T-helper 22 cell (primary cell): ENCODE measurements around the gene ISG20.

Experiments
- DNase-seq: peaks from one replicate; pipeline ENCODE4 v3.0.0-alpha.2; 2020; ENCODE audit warnings: low read depth

Gene ISG20

DNA sequence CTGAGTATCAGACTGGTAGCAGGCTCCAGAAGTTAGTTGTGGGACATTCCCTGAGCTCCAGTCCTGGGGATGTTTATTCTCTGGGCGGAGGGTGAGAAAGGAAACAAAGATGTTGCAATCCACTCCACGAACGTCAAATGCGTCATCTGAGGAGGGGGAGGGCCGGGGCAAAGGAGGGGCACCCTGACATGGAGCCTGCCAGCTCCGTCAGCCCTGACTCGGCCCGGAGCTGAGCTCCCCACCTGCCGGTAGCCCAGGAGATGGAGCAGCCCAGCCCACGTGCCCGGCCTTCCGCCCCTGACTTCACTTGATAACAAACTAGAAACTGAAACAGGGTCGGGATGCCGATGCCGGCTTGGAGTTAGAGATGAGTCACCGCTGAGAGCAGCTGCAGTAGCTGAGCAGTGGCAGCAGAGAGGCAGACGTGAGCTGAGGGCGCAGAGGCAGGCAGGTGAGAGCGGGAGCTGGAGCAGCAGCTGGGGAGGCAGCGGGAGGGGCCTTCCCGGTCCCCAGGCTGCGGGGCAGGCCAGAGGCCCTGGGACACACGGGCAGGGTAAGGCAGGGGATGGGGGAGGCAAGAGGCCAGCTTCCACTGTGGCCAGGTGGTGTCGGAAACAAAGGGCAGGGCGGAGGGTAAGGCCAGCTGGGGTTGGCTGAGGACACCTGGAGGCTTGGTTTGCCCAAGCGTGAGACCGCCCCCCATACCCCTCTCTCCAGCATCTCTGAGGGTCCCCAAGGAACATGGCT is at the start of gene ISG20:
Gene ISG20, plus strand, starts transcription at position 391 of the 747 bp plus-strand sequence. Its CDS starts 351 bp downstream, at position 742.
- DNase-seq, result peak; percentile 99

DNA sequence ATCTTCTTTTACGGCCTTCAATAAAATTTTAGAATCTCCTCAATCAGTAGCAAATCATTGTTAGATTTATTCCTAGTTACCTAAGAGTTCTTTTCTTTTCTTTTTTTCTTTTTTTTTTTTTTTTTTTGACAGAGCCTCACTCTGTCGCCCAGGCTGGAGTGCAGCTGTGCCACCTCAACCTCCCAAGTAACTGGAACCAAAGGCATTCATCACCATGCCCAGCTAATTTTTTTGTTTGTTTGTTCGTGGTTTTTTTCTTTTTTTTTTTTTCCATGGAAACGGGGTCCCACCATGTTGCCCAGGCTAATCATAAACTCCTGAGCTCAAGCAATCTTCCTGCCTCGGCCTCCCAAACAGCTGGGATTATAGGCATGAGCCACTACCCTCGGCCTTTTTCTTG is 48.1 kb upstream of the ISG20 start:
- no peak for DNase-seq

DNA sequence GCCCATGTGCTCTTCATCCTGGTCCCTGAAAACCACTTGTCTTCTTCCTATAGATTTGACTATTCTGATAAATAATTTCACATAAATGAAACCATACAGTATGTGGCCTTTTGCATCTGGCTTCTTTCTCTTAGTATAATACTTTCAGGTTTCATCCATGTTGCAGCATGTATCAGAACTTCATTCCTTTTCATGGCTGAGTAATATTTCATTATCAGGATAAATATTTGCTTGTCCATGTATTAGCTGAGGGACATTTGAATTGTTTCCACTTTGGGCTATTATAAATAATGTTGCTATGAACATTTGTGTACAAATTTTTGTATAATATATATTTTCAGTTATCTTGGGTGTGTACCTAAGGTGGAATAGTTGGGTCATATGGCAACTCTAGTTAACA is 47.4 kb upstream of the ISG20 start:
- DNase-seq, result no peak

DNA sequence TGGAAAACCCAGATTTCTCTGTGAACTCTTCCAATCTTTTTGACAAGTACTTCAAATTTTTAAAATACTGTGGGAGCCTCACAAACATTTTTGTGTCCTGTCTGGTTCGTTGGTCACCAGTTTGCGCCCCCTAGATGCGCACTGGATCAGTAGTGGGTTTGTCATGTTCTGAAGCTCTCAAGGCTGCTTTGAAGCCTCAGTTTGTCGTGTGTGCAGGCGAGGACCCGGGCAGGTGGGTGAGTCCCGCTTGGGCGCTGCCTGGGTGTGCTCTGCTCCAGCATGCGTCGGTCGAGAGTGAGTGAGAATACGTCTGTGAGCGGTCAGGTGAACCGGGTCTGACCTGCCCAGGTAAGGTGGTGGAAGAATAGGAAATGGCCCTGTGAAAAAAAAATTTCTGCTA is 34.9 kb upstream of the ISG20 start:
- no peak for DNase-seq

DNA sequence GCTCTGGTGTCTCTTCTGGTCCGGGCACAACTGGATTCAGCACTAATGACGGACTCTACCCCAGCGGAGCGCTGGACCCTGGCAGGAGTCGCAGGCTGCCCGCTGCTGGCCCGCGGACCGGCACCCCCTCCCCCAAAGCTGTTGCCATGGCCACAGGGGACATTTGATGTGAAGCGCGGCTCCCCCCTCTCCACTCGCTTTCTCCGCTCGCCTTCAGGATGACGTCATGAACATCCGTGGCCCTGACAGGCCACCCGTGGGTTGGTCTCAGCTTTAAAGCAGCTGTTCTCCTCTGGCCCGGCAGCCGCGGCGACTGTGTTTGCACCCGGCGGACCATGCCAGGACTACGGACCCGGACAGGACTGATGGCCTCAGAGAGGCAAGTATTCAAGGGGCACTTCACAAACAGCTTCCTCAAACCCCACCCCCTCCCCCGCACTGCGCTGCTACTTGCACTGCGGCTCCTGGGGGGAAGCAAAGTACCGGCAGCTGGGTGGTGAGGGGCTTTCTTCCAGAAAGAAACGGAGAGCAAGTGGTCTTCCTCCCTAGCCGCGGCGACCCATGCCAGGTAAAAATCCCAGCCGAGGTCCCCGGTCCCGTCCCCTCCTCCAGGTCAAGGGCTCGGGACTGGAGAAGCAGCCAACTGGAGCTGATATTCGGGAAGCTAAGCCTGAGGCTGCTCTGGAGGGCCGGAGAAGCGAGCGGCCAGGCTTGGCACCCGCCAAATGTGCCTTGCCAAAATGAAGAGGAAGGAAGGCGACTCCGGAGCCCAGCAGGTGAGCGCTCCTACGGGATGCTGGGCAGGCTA is 34.2 kb upstream of the ISG20 start:
- no peak for DNase-seq

DNA sequence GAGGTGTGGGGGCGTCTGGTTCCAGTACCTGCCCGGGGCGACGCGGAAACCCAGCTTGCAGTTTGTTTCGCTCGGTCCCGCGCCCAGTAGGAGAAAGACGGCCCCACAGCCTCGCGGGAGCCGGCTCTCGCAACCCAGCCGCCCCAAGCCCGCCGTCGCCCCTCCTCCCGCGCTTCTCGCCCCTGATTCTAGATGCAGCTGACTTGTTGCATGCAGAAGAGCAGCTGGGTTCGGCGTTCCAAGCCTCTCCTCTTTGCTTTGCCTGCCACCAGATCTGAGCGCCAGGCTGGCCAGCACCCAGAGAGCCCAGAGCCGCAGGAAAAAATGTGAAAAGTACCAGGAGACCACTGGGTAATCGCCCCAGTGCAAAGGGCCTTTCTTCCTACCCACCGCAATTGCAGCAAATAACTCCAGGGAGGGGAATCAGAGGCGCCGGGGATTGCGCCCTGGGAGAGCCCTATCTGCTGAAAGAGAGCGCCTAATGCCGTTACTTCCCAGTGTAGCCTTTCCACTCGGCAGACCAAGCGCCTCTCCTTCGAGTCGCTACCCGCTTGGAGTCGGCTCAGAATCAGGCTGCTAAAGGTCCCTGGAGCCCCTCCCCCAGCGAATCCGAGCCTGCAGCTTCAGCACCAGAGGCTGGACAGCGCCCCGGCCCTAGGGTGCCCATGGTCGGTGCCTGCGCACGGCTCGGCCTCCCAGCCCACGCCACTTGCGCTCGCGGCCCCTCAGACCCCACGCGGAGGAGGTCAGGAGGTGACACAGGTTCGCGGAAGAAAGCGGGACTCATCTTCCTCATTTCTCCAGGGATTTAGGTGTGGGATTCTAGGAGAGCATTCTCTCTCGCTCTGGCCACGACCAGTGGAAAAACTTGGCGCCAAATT is 33.4 kb upstream of the ISG20 start:
- no peak for DNase-seq

DNA sequence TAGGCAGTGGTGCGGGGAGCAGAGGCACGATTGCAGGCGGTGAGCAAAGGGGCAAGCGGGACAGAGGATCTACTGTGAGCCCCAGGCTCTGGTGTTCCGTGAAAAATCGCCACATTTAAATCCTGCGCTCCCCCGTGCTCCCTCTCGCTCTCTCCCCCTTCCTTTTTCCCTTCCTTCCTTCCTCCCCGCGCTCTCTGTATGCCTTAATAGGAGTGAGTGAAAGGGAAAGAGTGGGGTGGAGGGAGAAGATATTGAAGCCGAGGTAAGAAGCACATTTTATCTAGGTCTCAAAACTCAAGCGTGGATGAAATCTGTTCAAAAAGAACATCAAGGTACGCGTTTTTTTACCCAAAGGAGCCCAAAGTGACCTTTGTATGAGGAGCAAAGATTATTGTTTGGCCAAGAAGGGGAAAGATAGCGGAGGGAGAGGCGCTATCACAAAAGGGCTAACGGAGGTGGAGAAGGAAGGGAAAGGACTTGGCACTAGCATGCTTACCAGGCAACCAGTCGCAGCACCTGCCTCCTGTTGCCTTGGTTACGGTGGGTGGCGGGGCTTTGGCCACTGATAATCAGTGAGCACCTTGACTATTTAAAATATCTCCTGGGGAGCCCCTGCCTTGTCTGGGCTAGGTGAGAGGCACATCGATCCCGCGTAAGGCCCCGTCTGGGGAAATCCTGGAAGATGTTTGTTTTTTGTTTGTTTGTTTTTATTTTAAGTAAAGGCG is 32.6 kb upstream of the ISG20 start:
- DNase-seq, result no peak

DNA sequence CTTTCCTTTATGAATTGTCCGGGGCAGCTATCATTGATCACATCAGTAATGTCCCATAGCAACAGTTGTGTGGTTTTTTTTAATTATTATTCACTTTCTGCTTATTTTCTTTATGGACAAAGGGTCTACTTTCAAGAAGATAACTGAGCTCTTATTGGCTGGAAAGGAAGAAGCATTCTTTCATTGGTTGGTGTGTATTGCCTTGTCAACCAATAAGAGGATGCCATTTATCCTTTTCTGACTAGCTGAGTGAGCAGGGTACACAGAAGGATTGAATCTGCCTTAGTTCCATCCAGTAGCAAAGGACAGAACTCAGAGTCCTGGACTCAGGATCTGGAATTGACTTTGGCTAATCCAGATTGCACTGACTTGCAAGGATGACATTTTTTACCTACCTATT is 30.9 kb upstream of the ISG20 start:
- no peak for DNase-seq

DNA sequence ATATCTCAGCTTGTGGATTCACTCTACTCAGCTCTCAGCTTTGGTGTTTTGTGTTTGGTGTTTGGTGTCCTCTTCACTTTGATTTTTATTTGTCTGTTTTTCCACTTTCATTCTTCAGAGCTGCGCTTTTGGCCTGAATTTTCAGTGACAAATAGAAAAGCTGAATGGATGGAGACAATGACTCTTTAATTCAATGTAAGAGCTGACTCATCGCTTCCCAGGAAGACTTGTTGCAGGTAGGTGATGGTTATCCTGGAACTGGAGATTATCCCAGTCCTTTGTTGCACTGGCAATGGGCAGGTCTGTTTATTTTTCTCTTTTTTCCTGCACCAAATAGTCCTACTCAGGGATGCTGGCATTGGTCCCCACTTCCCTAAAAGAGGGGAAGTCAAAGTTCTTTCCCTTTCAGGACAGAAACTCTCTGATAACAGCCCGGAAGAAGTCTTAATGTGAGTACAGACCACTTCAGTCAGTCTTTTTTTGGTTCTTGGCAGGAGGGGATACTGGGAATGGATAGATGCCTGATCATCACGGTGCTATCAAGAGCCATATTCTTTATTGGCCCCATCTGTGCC is 30.1 kb upstream of the ISG20 start:
- no peak for DNase-seq

DNA sequence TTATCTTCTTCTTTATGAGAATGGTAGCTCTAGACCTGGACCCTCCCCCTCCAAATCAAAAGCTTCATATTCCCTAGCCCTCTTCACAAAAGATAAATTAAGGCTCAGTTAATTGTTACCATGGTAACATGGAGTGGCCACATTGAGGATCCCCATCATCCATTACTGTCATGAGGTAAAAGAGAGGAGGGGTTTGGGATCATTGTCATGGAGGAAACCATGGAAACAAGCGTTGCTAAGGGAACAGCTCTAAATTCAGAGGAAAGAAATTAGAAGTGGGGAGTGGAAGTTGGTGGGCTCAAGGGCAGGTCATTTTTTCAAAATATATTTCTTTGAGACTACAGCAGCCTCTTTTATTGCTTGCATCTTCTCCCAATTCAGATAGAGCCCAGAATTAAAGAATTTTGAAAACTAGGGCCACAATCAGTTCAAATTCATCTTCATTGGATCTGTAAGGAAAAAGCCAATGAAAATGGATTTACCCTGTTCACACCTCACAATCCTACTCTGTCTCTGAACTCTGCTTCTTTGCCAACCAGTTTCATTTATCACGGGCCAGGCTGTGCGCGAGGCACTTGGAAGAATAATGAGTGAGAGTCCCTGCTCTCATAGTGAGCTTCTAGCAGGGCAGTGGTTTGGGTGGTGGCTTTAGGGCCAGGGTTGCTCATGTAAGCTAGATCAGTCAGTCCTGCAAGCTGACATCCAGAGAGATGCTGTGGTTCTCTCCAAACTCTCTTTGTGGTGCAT is 29.3 kb upstream of the ISG20 start:
- no peak for DNase-seq

DNA sequence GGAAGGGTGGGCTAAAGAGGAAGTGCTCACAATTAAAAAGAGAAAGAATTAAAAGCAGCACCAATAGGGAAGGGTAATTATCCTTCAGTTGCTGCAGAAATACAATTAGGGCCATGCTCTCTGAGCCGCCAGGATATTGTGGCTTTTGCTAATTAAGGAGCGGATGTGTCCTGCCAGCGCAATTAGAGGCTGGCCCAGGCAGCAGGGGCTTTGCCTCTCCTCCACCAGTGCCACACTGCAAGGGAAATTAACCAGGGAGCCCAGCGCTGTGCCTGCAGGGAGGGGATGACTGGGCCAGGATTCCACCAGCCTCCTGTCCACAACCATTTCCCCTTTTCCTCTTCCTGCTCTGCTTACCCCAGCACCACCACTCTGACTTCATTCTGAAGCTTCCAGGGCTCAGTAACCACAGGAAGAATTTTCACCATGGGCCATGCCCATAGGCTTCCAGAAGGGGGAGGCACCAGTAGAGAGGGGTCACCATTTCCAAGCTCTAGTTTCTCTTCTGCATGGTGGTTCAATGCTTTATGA is 28.1 kb upstream of the ISG20 start:
- DNase-seq, result no peak

DNA sequence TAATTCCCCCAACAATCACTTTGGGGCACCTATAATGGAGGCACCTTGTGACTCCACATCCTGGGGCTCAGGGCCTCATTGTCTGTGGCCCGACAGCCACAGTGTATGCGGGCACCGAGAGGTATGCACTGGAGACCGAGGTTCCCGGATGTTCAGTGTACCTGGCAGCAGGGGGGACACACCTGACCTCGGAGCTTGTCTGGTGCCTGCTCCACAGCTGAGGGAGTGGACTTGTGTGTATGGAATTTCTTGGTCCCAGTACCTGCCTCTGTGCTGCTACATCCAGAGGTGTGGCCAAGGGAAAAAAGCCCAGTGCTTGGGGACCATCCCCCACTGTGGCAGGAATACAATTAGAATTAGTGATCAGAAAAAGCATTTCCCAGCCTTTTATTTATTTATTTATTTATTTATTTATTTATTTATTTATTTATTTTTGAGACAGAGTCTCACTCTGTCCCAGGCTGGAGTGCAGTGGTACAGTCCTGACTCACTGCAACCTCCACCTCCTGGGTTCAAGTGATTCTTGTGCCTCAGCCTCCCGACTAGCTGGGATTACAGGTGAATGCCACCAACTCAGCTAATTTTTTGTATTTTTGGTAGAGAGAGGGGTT is 26.5 kb upstream of the ISG20 start:
- DNase-seq, result no peak

DNA sequence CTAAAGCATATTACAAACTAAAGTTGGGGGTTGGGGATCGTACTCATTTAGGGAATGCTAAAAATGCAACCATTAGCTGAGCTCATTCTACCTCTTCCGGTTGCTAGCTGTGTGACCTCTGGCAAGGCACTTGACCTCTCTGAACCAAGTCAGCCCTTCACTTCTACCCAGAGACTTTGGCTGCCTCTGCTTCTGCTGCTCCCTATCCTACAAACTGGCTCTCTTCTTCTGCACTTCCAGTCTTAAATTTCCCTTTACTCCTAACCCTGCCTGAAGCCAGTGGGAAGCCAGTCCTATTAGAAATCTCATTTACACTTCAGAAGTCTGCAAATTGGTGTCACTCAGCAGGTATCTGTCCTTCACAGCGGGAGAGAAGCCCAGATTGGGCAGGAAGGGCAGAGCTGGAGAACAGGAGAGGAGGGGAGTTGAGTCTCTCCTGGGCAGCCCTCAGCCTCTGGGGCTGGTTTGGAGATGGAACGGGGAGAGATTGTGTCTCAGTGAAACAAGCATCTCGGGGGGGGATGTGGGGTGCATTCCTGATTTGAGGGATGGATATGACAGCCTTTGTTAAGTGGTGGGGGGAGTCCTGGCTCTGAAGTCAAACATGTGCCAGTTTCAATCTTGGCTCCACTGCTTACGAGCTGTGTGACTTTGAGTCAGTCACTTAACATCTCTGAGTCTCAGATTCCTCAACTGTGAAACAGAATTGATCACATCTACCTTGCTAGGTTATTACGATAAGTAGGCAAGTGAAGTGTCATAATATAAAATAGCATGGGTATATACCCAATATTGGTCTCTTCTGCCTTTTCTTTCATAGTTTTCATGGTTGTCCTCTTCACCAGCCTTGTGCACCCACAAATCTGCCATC is 25.5 kb upstream of the ISG20 start:
- DNase-seq, result no peak

DNA sequence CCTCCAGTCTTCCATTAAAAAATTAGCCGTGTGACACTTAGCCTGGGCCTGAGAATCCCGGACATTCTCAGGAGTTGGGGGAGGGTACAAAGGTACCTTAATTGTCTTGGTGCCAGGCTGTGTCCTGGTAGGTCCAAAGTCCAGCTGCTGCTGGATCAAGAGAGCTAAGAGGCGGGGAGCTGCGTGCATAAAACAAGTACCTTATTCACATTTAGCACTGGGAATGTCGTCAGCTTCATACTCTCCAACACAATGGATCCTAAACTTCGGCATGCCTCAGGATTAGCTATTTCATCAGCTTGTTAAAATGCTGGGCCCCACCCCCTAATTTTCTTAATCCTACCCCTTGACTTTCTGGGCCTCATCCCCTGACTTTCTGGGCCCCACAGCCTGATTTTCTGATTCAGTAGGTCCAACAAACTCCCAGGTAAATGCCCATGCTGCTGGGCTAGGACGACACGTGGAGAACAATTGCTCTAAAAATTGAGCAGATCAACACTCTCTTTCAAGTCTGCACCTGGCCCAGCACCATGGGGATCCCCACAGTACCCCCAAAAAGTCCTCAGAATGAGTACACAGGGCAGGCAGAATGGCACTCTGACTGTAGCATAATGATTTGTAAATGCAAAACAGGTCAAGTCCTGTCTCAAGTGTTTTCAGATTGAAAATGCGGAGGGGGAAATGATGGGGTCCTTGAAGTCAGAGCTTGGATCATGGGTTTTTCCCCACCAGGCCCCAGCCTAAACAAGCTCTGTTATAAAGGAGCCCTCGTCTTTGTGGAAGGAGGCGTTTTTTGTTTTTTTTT is 23.3 kb upstream of the ISG20 start:
- DNase-seq, result no peak

DNA sequence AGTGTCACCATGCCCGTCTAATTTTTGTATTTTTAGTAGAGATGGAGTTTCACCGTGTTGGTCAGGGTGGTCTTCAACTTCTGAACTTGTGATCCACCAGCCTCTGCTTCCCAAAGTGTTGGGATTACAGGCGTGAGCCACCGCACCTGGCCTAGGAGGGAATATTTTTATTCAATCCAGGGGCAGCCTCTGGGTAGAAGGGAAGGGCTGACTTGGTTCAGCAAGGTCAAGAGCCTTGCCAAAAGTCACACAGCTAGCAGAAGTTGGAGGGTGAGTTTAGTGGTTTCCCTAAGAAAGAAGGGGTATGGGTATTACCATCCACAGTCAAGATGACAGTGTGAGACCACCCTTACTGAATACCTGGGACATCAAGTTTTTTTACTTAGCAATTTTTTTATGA is 22.6 kb upstream of the ISG20 start:
- no peak for DNase-seq

DNA sequence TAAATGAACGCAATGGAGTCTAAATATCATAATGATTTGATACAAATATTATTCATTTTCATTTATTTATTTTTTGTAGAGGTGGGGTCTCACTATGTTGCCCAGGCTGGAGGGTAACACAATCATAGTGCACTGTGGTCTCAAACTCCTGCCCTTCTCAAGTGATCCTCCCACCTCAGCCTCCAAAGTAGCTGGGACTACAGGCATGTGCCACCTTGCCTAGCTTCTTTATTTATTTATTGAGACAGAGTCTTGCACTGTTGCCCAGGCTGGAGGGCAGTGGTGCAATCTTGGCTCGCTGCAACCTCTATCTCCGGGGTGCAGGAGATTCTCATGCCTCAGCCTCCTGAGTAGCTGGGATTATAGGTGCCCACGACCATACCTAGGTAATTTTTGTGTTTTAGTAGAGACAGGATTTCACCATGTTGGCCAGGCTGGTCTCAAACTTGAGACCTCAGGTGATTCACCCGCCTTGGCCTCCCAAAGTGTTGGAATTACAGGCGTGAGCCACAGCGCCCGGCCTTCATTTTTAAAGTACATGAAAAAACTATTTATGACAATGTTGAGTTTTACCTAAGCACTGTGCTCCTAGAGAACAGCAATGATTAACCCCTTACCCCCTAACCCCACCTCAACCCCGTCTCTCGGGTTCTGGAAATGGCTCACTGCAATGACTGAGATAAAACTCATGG is 21.6 kb upstream of the ISG20 start:
- DNase-seq, result no peak

DNA sequence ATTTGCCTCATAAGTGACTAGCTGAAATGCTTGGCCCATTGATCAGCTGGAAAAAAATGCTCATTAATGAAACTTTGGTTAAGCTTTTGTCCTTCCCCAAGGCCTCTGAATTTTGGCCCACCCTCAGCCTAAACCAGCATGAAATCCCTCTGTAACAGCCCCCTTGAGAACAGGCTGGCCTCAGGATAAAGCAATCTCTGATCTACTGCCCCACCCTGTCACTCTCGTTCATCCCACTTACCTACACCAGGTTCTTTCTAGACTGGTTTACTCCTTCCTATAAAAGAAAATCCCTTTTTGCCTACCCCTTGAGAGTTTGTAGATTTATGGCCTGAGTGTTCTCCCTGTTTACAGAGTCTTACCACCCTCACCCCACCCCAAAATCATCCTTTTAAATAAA is 21.0 kb upstream of the ISG20 start:
- DNase-seq, result no peak

DNA sequence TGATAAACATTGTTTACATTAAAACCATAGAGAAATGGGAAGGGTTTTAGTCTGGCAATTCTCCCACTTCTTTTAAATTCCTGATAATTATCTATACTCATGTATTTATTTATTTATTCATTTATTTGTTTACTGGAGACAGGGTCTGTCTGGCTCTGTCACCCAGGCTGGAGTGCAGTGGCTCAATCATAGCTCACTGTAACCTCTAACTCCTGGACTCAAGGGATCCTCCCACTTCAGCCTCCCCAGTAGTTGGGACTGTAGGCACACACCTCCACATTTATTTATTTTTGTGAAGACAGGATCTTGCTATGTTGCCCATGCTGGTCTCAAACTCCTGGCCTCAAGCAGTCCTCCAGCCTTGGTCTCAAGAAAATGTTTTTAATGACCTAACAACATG is 20.1 kb upstream of the ISG20 start:
- DNase-seq, result no peak
